ENCODE results near the gene DDX60. TPM values are rescaled to one million over a fixed set of nuclear protein-coding genes. Genes with fewer than 3 reads are reported as not detected.
A peak's percentile ranks its signal among the peaks of the same experiment; 100 is the strongest.

The DDX60 gene
- total and polyA plus RNA-seq, 3 donors from 2014 or later = 5.3 to 26.5 (median 22.2) TPM

- H3K4me1 ChIP-seq = peaks cover 23% of the 10 kb centered on the region
- 35 to 41% methylated on average over 4 of the region's 4 CpGs for WGBS, 2 donors
- TF ChIP-seq POLR2A (IDR thresholded peaks at IDR 0.05) (no peak), CTCF (IDR thresholded peaks at IDR 0.05) (no peak)
- no peaks in the 10 kb centered on the region for H3K9me3 ChIP-seq
- peak; percentile 33 for DNase-seq
- H3K27ac ChIP-seq = peak overlapping the region; percentile 25 to 41
- no peaks in the 10 kb centered on the region for H3K27me3 ChIP-seq
- H3K36me3 ChIP-seq (ENCODE audit: low read depth, missing control alignments) = no peaks in the 10 kb centered on the region
- H3K4me3 ChIP-seq = no peak overlapping the region
- intact Hi-C loops (cut with DNase I; ENCODE audit: low total_unique reads) = no loop called here
Observed at GRCh38 chr4:168257768-168258167, 60.8 kb downstream of the DDX60 start.

- Histone ChIP-seq H3K27me3 (no peaks in the 10 kb centered on the region), H3K4me3 (no peak overlapping the region), H3K27ac (no peak overlapping the region), H3K4me1 (no peaks in the 10 kb centered on the region), H3K36me3 (ENCODE audit: low read depth, missing control alignments) (no peaks in the 10 kb centered on the region), H3K9me3 (no peaks in the 10 kb centered on the region)
- no peak for DNase-seq
- 79 to 87% methylated on average over 3 of the region's 3 CpGs for WGBS, 2 donors
- intact Hi-C loops (cut with DNase I; ENCODE audit: low total_unique reads) = no loop called here
- TF ChIP-seq CTCF (IDR thresholded peaks at IDR 0.05) = no peak
- no peak for TF ChIP-seq POLR2A (IDR thresholded peaks at IDR 0.05)
Observed at GRCh38 chr4:168248176-168248710, 70.3 kb downstream of the DDX60 start.

DNA sequence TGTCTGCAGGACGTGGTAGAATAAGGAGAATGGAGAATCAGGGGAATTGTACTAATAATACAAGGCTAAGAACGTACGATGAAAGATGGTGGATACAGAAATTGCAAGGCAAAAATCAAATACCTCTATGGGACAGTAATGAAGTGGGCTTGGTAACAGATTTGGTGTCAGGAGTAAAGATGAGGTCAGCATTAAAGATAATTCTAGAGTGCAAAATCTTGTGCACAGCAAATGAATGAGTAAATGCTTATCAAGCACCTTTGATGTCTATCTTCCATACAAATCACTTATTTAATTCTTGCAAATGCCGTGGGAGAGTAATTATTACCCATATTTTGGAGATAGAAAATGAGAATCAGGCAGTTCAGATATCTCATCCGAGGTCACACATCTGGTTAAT lies 70.9 kb downstream of the DDX60 start:
- Histone ChIP-seq H3K4me3 (no peak overlapping the region), H3K36me3 (ENCODE audit: low read depth, missing control alignments) (no peaks in the 10 kb centered on the region)
- WGBS, 2 donors = 77 to 84% methylated on average over 5 of the region's 5 CpGs

GRCh38 chr4:168241953-168242352 lies 76.6 kb downstream of the DDX60 start:
- DNase-seq = no peak
- 83 to 100% methylated on average over 1 to 3 of the region's 3 CpGs for WGBS, 2 donors
- H3K27me3 ChIP-seq = no peaks in the 10 kb centered on the region
- H3K36me3 ChIP-seq (ENCODE audit: low read depth, missing control alignments) = no peaks in the 10 kb centered on the region
- no peaks in the 10 kb centered on the region for H3K4me1 ChIP-seq
- no peaks in the 10 kb centered on the region for H3K9me3 ChIP-seq
- TF ChIP-seq CTCF (IDR thresholded peaks at IDR 0.05) = no peak
- TF ChIP-seq POLR2A (IDR thresholded peaks at IDR 0.05) = no peak
- intact Hi-C loops (cut with DNase I; ENCODE audit: low total_unique reads) = no loop called here
- H3K27ac ChIP-seq = no peak overlapping the region
- H3K4me3 ChIP-seq = no peak overlapping the region

More for the DNA sequence above, 70.9 kb downstream of the DDX60 start:
- intact Hi-C loops (cut with DNase I; ENCODE audit: low total_unique reads) = no loop called here
- no peak overlapping the region for H3K27ac ChIP-seq
- no peaks in the 10 kb centered on the region for H3K4me1 ChIP-seq
- no peak for TF ChIP-seq CTCF (IDR thresholded peaks at IDR 0.05)
- TF ChIP-seq POLR2A (IDR thresholded peaks at IDR 0.05) = no peak
- H3K27me3 ChIP-seq = no peaks in the 10 kb centered on the region
- H3K9me3 ChIP-seq = no peaks in the 10 kb centered on the region
- DNase-seq = no peak

- no peak for TF ChIP-seq POLR2A (IDR thresholded peaks at IDR 0.05)
- no peak for TF ChIP-seq CTCF (IDR thresholded peaks at IDR 0.05)
- no peaks in the 10 kb centered on the region for H3K4me1 ChIP-seq
Observed at GRCh38 chr4:168240821-168241220, 77.7 kb downstream of the DDX60 start.

More at GRCh38 chr4:168240821-168241220, 77.7 kb downstream of the DDX60 start:
- 93 to 97% methylated on average over 2 of the region's 2 CpGs for WGBS, 2 donors
- intact Hi-C loops (cut with DNase I; ENCODE audit: low total_unique reads) = no loop called here
- Histone ChIP-seq H3K27ac (no peak overlapping the region), H3K36me3 (ENCODE audit: low read depth, missing control alignments) (no peaks in the 10 kb centered on the region), H3K27me3 (no peaks in the 10 kb centered on the region), H3K4me3 (no peak overlapping the region), H3K9me3 (no peaks in the 10 kb centered on the region)
- DNase-seq = no peak
